ENCODE measurements around the gene GLMP. TPM values are rescaled to one million over a fixed set of nuclear protein-coding genes. Genes with fewer than 3 reads are reported as not detected.

The GLMP gene
- 10 to 100 TPM; 21.0 to 40.4 (median 24.5) TPM for total RNA-seq
- polyA plus RNA-seq: 10 to 100 TPM; 17.6 to 19.3 TPM
- total RNA-seq: 12.5 reads per million, percentile 40 among the genes with 10 or more reads in this experiment

DNA sequence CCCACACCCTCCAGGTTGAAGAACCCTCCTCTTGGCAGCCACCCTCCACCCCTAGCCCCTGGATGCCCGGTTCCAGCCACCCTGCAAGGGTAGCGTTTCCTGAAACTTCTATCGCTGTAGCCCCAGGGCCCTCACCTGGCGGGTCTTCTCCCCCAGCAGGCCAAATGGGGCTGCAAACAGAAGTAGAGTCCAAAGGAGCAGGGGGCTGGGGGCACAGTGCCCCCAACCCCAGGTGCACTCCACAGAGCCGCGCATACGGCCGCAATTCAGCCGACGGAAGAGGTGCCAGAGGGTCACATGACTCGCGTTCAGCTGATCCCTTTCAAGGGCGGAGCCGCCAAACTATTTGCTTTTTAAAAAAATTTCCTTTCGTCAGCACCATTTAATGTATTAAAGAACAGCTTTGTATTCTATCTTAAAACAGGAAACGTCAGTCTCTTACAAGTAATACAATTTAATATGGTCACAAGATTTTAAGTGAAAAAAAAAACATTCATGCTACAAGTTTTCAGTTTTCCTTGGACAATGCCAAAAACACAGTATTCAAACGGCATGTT lies at the start of gene GLMP:
Gene GLMP, minus strand, starts transcription at position 289 of the 557 bp plus-strand sequence. Its CDS starts 34 bp downstream, at position 255.
- H3K4me3 Mint-ChIP-seq: peak within 1 kb of the TSS; percentile 88 to 96 (median 91)
- POLR2A ChIA-PET: interaction anchor here (1.4 to 3.2 kb wide), 2 partner anchors 12 to 38 kb away, joined by 3 to 26 read pairs; partner anchors contain the start of genes SMG5 and TMEM79
- no peaks in the 10 kb centered on the region for H3K9me3 ChIP-seq (ENCODE audit: control insufficient read depth in 2 of 3, low read length in 3 of 3)
- CTCF ChIA-PET: interaction anchor here (1.2 kb wide), 1 partner anchor 12 kb away, joined by 3 read pairs; the partner anchor contains the start of gene TMEM79
- peaks cover 0 to 3% (median 0%) of the 10 kb centered on the region in 5 donors for H3K36me3 Mint-ChIP-seq
- peak in 8 of 9 donors; percentile 53 to 68 (median 61) for DNase-seq
- H3K4me1 ChIP-seq (ENCODE audit: control insufficient read depth in 2 of 2, insufficient read depth in 2 of 2, low read length in 2 of 2): peaks cover 9 to 13% of the 10 kb centered on the region in 2 donors
- no peaks in the 10 kb centered on the region for H3K27me3 Mint-ChIP-seq
- H3K27me3 ChIP-seq (ENCODE audit: control insufficient read depth in 2 of 2, insufficient read depth in 2 of 2, low read length in 2 of 2): no peaks in the 10 kb centered on the region
- peak within 1 kb of the TSS; percentile 86 for H3K4me3 ChIP-seq (ENCODE audit: low read length)
- ATAC-seq: peak; percentile 85
- H3K9me3 Mint-ChIP-seq: no peaks in the 10 kb centered on the region
- peak within 1 kb of the TSS; percentile 76 for H3K27ac ChIP-seq (ENCODE audit: low read depth, low read length)
- intact Hi-C loops (cut with micrococcal nuclease): loop anchor here (1.0 kb wide), 2 partner anchors 13 to 43 kb away; partner anchors contain the start of genes SMG5 (in 2 of the 2), CCT3 (in 1 of the 2) and TSACC (in 1 of the 2)
- peaks cover 0 to 23% (median 0%) of the 10 kb centered on the region in 3 experiments for H3K36me3 ChIP-seq (ENCODE audit: control insufficient read depth in 2 of 3, insufficient read depth in 3 of 3, low read length in 3 of 3)
- peaks cover 7 to 34% (median 24%) of the 10 kb centered on the region in 7 donors for H3K4me1 Mint-ChIP-seq
- H3K27ac Mint-ChIP-seq: peak within 1 kb of the TSS; percentile 78 to 95 (median 80)

- no peaks in the 10 kb centered on the region for H3K36me3 Mint-ChIP-seq
- H3K9me3 Mint-ChIP-seq: no peaks in the 10 kb centered on the region
- CTCF ChIA-PET: interaction anchor here (1.2 kb wide), 1 partner anchor 11 kb away, joined by 3 read pairs; no protein-coding TSS in a partner anchor
- peaks cover 0 to under 1% (median 0%) of the 10 kb centered on the region in 7 donors for H3K4me1 Mint-ChIP-seq
- peaks cover 0 to 48% (median 8%) of the 10 kb centered on the region in 5 donors for H3K27me3 Mint-ChIP-seq
- H3K36me3 ChIP-seq (ENCODE audit: control insufficient read depth in 2 of 3, insufficient read depth in 3 of 3, low read length in 3 of 3): no peaks in the 10 kb centered on the region
- H3K27me3 ChIP-seq (ENCODE audit: control insufficient read depth in 2 of 2, insufficient read depth in 2 of 2, low read length in 2 of 2): no peaks in the 10 kb centered on the region
- H3K27ac ChIP-seq (ENCODE audit: low read depth, low read length): no peak overlapping the region
- ATAC-seq (no peak), DNase-seq (no peak)
- POLR2A ChIA-PET: no interaction called here
- intact Hi-C loops (cut with micrococcal nuclease): no loop called here
- H3K27ac Mint-ChIP-seq: no peak overlapping the region
- no peak overlapping the region for H3K4me3 ChIP-seq (ENCODE audit: low read length)
- no peaks in the 10 kb centered on the region for H3K9me3 ChIP-seq (ENCODE audit: control insufficient read depth in 2 of 3, low read length in 3 of 3)
- no peaks in the 10 kb centered on the region for H3K4me1 ChIP-seq (ENCODE audit: control insufficient read depth in 2 of 2, insufficient read depth in 2 of 2, low read length in 2 of 2)
- no peak overlapping the region for H3K4me3 Mint-ChIP-seq
Measured at GRCh38 chr1:156344409-156344808, 48.9 kb upstream of the GLMP start.

GRCh38 chr1:156342166-156342955 lies 46.9 kb upstream of the GLMP start:
- Mint-ChIP-seq H3K36me3 (peaks cover 0 to 2% (median 0%) of the 10 kb centered on the region in 5 donors), H3K9me3 (no peaks in the 10 kb centered on the region), H3K4me1 (peaks cover 0 to 16% (median 11%) of the 10 kb centered on the region in 7 donors), H3K4me3 (no peak overlapping the region), H3K27me3 (peaks cover 0 to 38% (median 8%) of the 10 kb centered on the region in 5 donors), H3K27ac (no peak overlapping the region)
- no peaks in the 10 kb centered on the region for H3K27me3 ChIP-seq (ENCODE audit: control insufficient read depth in 2 of 2, insufficient read depth in 2 of 2, low read length in 2 of 2)
- no peak overlapping the region for H3K27ac ChIP-seq (ENCODE audit: low read depth, low read length)
- ATAC-seq (no peak), DNase-seq (no peak)
- intact Hi-C loops (cut with micrococcal nuclease): no loop called here
- peaks cover under 1% of the 10 kb centered on the region in 2 donors for H3K4me1 ChIP-seq (ENCODE audit: control insufficient read depth in 2 of 2, insufficient read depth in 2 of 2, low read length in 2 of 2)
- POLR2A ChIA-PET: no interaction called here
- no peaks in the 10 kb centered on the region for H3K9me3 ChIP-seq (ENCODE audit: control insufficient read depth in 2 of 3, low read length in 3 of 3)
- H3K36me3 ChIP-seq (ENCODE audit: control insufficient read depth in 2 of 3, insufficient read depth in 3 of 3, low read length in 3 of 3): no peaks in the 10 kb centered on the region
- CTCF ChIA-PET: no interaction called here
- H3K4me3 ChIP-seq (ENCODE audit: low read length): no peak overlapping the region

DNA sequence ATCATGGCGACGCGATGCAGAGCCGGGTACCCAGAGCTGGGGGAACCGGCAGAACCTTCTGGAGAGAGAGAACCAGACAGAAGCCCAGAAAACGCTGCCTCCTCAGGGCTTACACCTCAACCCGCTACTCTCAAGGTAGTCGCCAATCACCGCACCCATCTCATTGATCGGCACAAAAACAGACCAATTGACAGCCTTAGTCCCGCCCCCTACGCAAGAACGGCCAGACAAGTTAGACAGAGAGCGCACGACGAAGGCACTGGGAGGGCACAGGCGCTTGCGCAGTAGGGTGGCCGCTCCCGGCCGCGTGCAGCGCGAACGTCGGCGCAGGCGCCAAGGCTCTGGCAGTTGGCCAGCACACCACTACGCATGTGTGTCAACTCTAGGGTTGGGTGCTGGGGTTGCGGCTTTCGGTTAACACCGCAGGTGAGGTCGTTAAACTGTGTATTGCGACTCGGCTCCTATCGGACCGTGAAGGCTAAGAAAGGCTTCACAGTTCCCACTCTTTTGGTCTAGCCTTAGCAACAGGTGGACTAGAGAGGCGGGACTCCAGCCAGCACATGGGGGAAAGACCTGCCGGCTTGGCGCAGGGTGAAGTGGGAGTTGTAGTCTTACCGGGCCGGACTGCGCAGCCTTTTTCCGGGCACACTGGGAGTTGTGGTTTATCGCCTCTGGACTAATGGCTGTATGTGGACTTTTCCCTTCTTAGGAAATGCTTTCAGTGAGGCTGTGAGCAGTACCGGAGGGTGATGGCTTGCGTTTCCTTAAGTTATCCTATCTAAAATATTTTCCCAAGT lies 42.9 kb upstream of the GLMP start, which contains the start of the genes CCT3 and TSACC:
Gene CCT3, minus strand, starts transcription at position 113 of the 797 bp plus-strand sequence. Its CDS starts 108 bp downstream, at position 5.
Gene TSACC, plus strand, starts transcription at position 347 of the 797 bp plus-strand sequence. CDS start 1,232 bp downstream, outside the sequence.
- intact Hi-C loops (cut with micrococcal nuclease): loop anchor here (1.0 to 10.0 kb wide), 21 partner anchors 43 to 1730 kb away; partner anchors contain the start of genes ISG20L2 (in 2 of the 2), LAMTOR2 (in 2 of the 2), METTL25B (in 2 of the 2) and PMF1 (in 2 of the 2)
- POLR2A ChIA-PET: interaction anchor here (0.6 to 1.3 kb wide), 3 partner anchors 34 to 57 kb away, joined by 3 read pairs; no protein-coding TSS in a partner anchor
- Mint-ChIP-seq H3K27me3 (peaks cover 0 to 12% (median 0%) of the 10 kb centered on the region in 5 donors), H3K36me3 (peaks cover 0 to 21% (median 9%) of the 10 kb centered on the region in 5 donors), H3K27ac (peak within 1 kb of the TSS; percentile 97 to 99 (median 98)), H3K4me1 (peaks cover 16 to 49% (median 40%) of the 10 kb centered on the region in 7 donors), H3K4me3 (peak within 1 kb of the TSS; percentile 97 to 99 (median 99)), H3K9me3 (no peaks in the 10 kb centered on the region)
- CTCF ChIA-PET: interaction anchor here (0.6 to 0.9 kb wide), 4 partner anchors 57 to 648 kb away, joined by 3 read pairs; no protein-coding TSS in a partner anchor
- no peaks in the 10 kb centered on the region for H3K9me3 ChIP-seq (ENCODE audit: control insufficient read depth in 2 of 3, low read length in 3 of 3)
- H3K4me1 ChIP-seq (ENCODE audit: control insufficient read depth in 2 of 2, insufficient read depth in 2 of 2, low read length in 2 of 2): peaks cover 11 to 17% of the 10 kb centered on the region in 2 donors
- H3K27me3 ChIP-seq (ENCODE audit: control insufficient read depth in 2 of 2, insufficient read depth in 2 of 2, low read length in 2 of 2): no peaks in the 10 kb centered on the region
- peak; percentile 99 to 100 (median 100) for DNase-seq
- H3K4me3 ChIP-seq (ENCODE audit: low read length): peak within 1 kb of the TSS; percentile 83
- peak within 1 kb of the TSS; percentile 76 for H3K27ac ChIP-seq (ENCODE audit: low read depth, low read length)
- H3K36me3 ChIP-seq (ENCODE audit: control insufficient read depth in 2 of 3, insufficient read depth in 3 of 3, low read length in 3 of 3): peaks cover 4 to 20% (median 13%) of the 10 kb centered on the region in 3 experiments
- peak; percentile 97 for ATAC-seq

GRCh38 chr1:156337888-156338179 lies 42.4 kb upstream of the GLMP start:
- peaks cover 11 to 17% of the 10 kb centered on the region in 2 donors for H3K4me1 ChIP-seq (ENCODE audit: control insufficient read depth in 2 of 2, insufficient read depth in 2 of 2, low read length in 2 of 2)
- peak overlapping the region; percentile 97 to 99 (median 99) for H3K4me3 Mint-ChIP-seq
- peaks cover 16 to 51% (median 40%) of the 10 kb centered on the region in 7 donors for H3K4me1 Mint-ChIP-seq
- peaks cover 0 to 21% (median 9%) of the 10 kb centered on the region in 5 donors for H3K36me3 Mint-ChIP-seq
- H3K9me3 Mint-ChIP-seq: peaks cover 0 to under 1% (median 0%) of the 10 kb centered on the region in 11 donors
- H3K27ac Mint-ChIP-seq: peak overlapping the region; percentile 97 to 99 (median 98)
- peak in 1 of 9 donors; percentile 26 for DNase-seq
- H3K36me3 ChIP-seq (ENCODE audit: control insufficient read depth in 2 of 3, insufficient read depth in 3 of 3, low read length in 3 of 3): peaks cover 4 to 22% (median 13%) of the 10 kb centered on the region in 3 experiments
- CTCF ChIA-PET: interaction anchor here (0.6 to 0.9 kb wide), 3 partner anchors 56 to 648 kb away, joined by 3 read pairs; no protein-coding TSS in a partner anchor
- H3K27me3 ChIP-seq (ENCODE audit: control insufficient read depth in 2 of 2, insufficient read depth in 2 of 2, low read length in 2 of 2): no peaks in the 10 kb centered on the region
- peaks cover 0 to 7% (median 0%) of the 10 kb centered on the region in 5 donors for H3K27me3 Mint-ChIP-seq
- peak overlapping the region; percentile 83 for H3K4me3 ChIP-seq (ENCODE audit: low read length)
- ATAC-seq: no peak
- POLR2A ChIA-PET: interaction anchor here (0.6 to 1.3 kb wide), 3 partner anchors 33 to 56 kb away, joined by 3 read pairs; no protein-coding TSS in a partner anchor
- H3K9me3 ChIP-seq (ENCODE audit: control insufficient read depth in 2 of 3, low read length in 3 of 3): no peaks in the 10 kb centered on the region
- H3K27ac ChIP-seq (ENCODE audit: low read depth, low read length): peak overlapping the region; percentile 71
- intact Hi-C loops (cut with micrococcal nuclease): loop anchor here (1.0 to 10.0 kb wide), 22 partner anchors 43 to 1729 kb away; partner anchors contain the start of genes ISG20L2 (in 2 of the 2), LAMTOR2 (in 2 of the 2), METTL25B (in 2 of the 2) and PMF1 (in 2 of the 2)
